ENCODE results near the gene CSTF3. TPM values are rescaled to one million over a fixed set of nuclear protein-coding genes. Genes with fewer than 3 reads are reported as not detected.

CSTF3 gene
- total RNA-seq, 2 donors from 2014 or later: 5.5 to 8.7 TPM

DNA sequence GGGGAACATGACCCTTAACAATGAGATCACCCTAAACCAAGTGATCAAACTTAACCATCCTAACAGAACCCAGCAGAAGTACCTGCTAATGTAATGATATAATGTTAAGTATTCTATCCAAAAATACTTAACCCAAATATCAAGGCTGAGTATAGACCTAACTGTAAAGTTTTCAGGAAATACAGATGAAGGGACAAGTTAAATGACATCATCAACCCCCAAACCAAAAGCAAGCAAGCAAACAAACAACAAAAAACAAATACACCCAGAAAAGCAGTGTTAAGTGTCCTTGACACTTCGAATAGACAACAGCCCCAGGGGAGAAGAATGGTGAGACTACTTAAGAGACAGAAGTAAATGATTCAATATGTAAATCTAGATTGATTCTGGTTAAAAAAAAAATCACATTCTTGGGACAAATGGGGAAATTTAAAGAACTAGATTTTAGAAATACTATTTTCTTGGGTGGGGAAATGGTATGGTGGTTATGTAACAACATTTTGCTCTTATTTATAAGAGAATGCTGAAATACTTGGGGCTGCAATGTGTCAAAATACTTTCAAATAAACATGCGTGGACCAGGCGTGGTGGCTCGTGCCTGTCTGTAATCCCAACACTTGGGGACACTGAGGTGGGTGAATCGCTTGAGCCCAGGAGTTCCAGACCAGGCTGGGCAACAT is 2.5 kb downstream of the CSTF3 start:
- Histone ChIP-seq H3K36me3 (no peaks in the 10 kb centered on the region), H3K9me3 (no peaks in the 10 kb centered on the region), H3K4me1 (peaks cover 0 to 26% of the 10 kb centered on the region in 2 donors), H3K4me3 (no peak overlapping the region), H3K27me3 (no peaks in the 10 kb centered on the region), H3K27ac (no peak overlapping the region)
- DNase-seq (ENCODE audit: low spot score): no peak
- TF ChIP-seq, protein P1, sequence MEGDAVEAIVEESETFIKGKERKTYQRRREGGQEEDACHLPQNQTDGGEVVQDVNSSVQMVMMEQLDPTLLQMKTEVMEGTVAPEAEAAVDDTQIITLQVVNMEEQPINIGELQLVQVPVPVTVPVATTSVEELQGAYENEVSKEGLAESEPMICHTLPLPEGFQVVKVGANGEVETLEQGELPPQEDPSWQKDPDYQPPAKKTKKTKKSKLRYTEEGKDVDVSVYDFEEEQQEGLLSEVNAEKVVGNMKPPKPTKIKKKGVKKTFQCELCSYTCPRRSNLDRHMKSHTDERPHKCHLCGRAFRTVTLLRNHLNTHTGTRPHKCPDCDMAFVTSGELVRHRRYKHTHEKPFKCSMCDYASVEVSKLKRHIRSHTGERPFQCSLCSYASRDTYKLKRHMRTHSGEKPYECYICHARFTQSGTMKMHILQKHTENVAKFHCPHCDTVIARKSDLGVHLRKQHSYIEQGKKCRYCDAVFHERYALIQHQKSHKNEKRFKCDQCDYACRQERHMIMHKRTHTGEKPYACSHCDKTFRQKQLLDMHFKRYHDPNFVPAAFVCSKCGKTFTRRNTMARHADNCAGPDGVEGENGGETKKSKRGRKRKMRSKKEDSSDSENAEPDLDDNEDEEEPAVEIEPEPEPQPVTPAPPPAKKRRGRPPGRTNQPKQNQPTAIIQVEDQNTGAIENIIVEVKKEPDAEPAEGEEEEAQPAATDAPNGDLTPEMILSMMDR (IDR thresholded peaks at IDR 0.05): no peak

GRCh38 chr11:33157103-33158027 is 3.9 kb downstream of the CSTF3 start:
- no peak overlapping the region for H3K27ac ChIP-seq
- H3K27me3 ChIP-seq: no peaks in the 10 kb centered on the region
- DNase-seq (ENCODE audit: low spot score): no peak
- TF ChIP-seq, protein P1 (IDR thresholded peaks at IDR 0.05): no peak
- no peaks in the 10 kb centered on the region for H3K36me3 ChIP-seq
- H3K4me1 ChIP-seq: peaks cover 0 to 26% of the 10 kb centered on the region in 2 donors
- no peaks in the 10 kb centered on the region for H3K9me3 ChIP-seq
- no peak overlapping the region for H3K4me3 ChIP-seq

DNA sequence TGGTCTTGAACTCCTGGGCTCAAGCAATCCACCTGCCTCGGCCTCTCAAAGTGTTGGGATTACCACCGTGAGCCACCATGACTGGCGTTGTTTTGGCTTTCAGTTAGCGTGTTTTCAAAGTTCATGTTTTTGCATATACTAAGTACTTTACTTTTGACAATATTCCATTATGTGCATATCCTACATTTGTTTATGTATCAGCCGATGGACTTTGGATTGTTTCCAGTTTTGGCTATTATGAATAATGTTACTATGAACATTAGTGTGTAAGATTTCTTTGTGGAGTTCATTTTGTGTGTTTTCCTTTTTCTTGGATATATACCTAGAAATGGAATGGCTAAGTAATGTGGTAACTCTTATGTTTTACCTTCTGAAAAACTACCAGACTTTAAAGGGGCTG is 9.9 kb downstream of the CSTF3 start:
- Histone ChIP-seq H3K27me3 (no peaks in the 10 kb centered on the region), H3K27ac (no peak overlapping the region), H3K4me1 (no peaks in the 10 kb centered on the region), H3K36me3 (no peaks in the 10 kb centered on the region), H3K9me3 (no peaks in the 10 kb centered on the region), H3K4me3 (no peak overlapping the region)
- TF ChIP-seq, protein P1 (IDR thresholded peaks at IDR 0.05): no peak
- no peak for DNase-seq (ENCODE audit: low spot score)

DNA sequence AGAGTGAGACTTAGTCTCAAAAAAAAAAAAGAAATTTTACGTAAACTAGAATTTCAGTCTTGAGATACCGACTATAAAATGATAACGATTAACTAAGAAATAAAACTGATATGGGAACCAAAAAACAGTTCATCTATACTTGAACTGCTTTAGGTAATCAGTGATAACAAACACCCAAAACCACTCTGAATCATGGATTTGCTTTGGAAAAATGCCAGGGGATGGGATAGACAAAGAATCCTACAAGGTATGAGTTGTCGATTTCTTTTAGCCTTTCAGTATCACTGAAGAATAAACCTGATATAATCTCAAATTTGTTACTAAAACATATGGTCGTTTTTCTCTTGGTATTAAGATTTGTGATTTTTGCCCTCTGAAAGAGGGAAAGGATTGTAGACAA is 13.7 kb downstream of the CSTF3 start:
- H3K36me3 ChIP-seq: no peaks in the 10 kb centered on the region
- no peak overlapping the region for H3K27ac ChIP-seq
- TF ChIP-seq, protein P1 (IDR thresholded peaks at IDR 0.05): no peak

GRCh38 chr11:33135768-33136443 is 25.4 kb downstream of the CSTF3 start:
- no peak for DNase-seq (ENCODE audit: low spot score)
- Histone ChIP-seq H3K27me3 (no peaks in the 10 kb centered on the region), H3K4me1 (no peaks in the 10 kb centered on the region), H3K4me3 (no peak overlapping the region), H3K27ac (no peak overlapping the region), H3K9me3 (no peaks in the 10 kb centered on the region), H3K36me3 (peaks cover 10% of the 10 kb centered on the region)
- TF ChIP-seq, protein P1 (IDR thresholded peaks at IDR 0.05): no peak

More for the DNA sequence above, 13.7 kb downstream of the CSTF3 start:
- Histone ChIP-seq H3K4me3 (no peak overlapping the region), H3K4me1 (no peaks in the 10 kb centered on the region), H3K9me3 (no peaks in the 10 kb centered on the region), H3K27me3 (no peaks in the 10 kb centered on the region)
- no peak for DNase-seq (ENCODE audit: low spot score)
